Activated CD4-positive, alpha-beta T cell treated with anti-CD3 and anti-CD28 coated beads, Interleukin-2, amount 10 ng/mL, durations not matched to agents 24 days and 14 days (primary cell): ENCODE data around the gene JAG1. TPM values are rescaled to one million over a fixed set of nuclear protein-coding genes. Genes with fewer than 3 reads are reported as not detected.
"Not testable (repeated sequence)": the region's sequence is repeated elsewhere in the genome, so short reads cannot be mapped to it uniquely, and the experiment has no call there.

Source experiments
- DNase-seq: peaks from one replicate; pipeline ENCODE4 v3.0.0; 2022
- H3K27ac Mint-ChIP-seq: one replicate; pipeline ENCODE4 v1.8.0; 2022; ENCODE audit warnings: mild to moderate bottlenecking, mixed read lengths
- H3K27me3 Mint-ChIP-seq: one replicate; pipeline ENCODE4 v1.8.0; 2022; ENCODE audit warnings: mixed read lengths
- H3K36me3 Mint-ChIP-seq: one replicate; pipeline ENCODE4 v1.8.0; 2022; ENCODE audit warnings: low read depth, mild to moderate bottlenecking, mixed read lengths
- H3K4me1 Mint-ChIP-seq: one replicate; pipeline ENCODE4 v1.8.0; 2021; ENCODE audit warnings: mixed read lengths
- H3K4me3 Mint-ChIP-seq: one replicate; pipeline ENCODE4 v1.8.0; 2022; ENCODE audit warnings: mild to moderate bottlenecking, moderate library complexity, mixed read lengths
- H3K9me3 Mint-ChIP-seq: one replicate; pipeline ENCODE4 v1.8.0; 2021; ENCODE audit warnings: mixed read lengths
- intact Hi-C: fragments of 100-400 bp; cut with micrococcal nuclease; formaldehyde crosslinking; loops from one replicate; pipeline ENCODE4 v1.15.1; 2023
- total RNA-seq: library from RNA; stranded (reverse); gene quantifications from 2 replicates; pipeline ENCODE4 v1.2.3, GENCODE V29; 2022

Gene JAG1
- total RNA-seq, 1 donor from 2014 or later, result 1.1 TPM

DNA sequence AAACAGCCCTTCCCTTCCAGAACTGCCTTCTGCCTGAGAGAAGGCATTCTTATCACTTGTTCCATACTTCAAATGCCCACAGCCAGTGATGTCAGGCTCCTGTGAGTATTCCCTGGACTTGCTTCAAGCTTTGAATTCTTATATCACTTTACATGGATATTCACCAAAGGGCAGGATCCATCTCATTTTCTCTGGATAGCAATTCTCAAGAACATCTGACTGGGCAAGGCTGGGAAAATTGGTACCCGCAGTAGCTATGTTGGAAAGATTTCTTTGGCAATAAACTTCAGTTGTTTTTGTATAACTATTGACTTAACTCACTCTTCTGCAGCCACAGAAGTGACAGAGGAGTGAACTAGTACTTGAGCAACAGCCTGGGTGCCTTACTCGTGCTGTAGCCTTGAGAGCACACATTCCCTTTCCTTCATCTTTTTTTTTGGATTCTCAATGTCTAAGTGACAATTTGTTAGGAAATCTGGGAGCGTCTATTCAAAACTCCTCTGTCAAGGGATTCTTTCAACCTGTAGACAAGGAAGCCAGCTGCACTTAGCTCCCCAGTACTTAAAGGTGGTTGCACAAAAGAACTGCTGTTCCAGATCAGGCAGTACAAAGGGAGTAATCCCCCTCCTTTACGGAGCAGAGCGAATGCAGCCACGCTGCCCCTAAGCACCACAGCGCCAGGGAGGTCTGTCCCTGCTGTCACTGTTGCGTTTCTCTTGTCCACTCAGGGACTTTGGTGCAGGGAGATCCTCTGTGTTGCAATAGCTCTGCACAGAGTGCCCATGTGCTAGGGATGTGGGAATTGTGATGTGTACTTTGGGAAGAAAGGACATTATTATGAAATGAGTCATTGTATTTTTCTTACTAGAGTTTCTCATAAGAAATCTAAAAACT lies 69.6 kb downstream of the JAG1 start:
- Mint-ChIP-seq H3K27me3 (no peaks in the 10 kb centered on the region), H3K9me3 (no peaks in the 10 kb centered on the region), H3K4me3 (no peak overlapping the region), H3K4me1 (peaks cover 14% of the 10 kb centered on the region), H3K27ac (peak overlapping the region; percentile 36), H3K36me3 (peaks cover 6% of the 10 kb centered on the region)
- intact Hi-C loops, result loop anchor here (1.0 kb wide), 2 partner anchors 46 to 67 kb away; no protein-coding TSS in a partner anchor
- no peak for DNase-seq

DNA sequence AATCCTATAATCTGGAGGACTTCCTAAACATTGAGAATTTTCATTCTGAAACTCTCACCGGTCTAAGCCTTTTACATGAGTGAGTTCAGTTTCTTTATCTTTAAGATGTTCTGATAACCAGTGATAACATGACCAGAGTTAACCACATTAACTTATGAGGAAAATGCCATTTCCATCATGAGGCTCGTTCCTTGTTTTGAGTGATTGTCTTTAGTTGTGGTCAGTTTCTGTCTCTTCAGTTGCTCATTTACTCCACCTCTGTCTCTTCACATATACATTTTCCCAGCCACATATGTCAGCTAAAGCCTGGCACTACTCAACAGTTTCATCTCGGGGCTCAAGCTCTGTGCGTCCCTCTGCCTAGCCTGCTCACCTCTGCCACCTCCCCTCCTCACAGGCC lies 70.4 kb downstream of the JAG1 start:
- DNase-seq, result no peak
- Mint-ChIP-seq H3K9me3 (no peaks in the 10 kb centered on the region), H3K4me3 (no peak overlapping the region), H3K36me3 (peaks cover 6% of the 10 kb centered on the region), H3K27ac (peak overlapping the region; percentile 36), H3K27me3 (no peaks in the 10 kb centered on the region), H3K4me1 (peaks cover 23% of the 10 kb centered on the region)
- intact Hi-C loops, result loop anchor here (1.0 kb wide), 2 partner anchors 45 to 68 kb away; no protein-coding TSS in a partner anchor

DNA sequence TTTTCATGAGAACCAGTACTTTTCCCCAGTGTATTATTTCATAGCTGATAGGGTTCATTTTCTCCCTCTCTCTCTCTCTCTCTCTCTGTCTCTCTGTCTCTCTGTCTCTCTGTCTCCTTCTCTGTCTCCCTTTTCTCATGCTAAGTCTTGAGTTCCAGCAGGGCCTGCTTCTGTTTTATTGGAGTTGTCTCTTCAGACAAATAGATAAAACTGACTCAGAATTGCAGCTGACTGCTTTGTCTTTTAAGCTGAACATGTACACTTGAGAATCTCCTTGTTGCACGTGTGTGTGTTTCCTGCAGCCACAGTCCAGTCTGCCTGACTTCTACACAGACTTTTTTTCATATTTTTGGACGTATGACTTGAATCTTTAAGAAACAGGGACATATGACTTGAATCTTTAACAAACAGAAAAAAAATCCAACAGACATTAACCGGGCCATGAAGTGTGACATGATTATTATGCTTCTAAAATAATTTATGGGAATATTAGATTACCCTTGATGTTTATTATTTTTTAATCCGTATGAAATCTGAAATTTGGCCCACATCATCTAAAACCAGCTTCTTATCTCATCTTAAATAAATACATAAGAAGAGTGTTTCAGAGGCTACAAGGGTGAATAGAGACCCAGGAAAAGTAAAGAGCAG lies 71.5 kb downstream of the JAG1 start:
- no peak for DNase-seq
- Mint-ChIP-seq H3K4me1 (peaks cover 26% of the 10 kb centered on the region), H3K36me3 (peaks cover 7% of the 10 kb centered on the region), H3K4me3 (no peak overlapping the region), H3K27ac (peak overlapping the region; percentile 7), H3K27me3 (no peaks in the 10 kb centered on the region), H3K9me3 (no peaks in the 10 kb centered on the region)
- intact Hi-C loops, result no loop called here

DNA sequence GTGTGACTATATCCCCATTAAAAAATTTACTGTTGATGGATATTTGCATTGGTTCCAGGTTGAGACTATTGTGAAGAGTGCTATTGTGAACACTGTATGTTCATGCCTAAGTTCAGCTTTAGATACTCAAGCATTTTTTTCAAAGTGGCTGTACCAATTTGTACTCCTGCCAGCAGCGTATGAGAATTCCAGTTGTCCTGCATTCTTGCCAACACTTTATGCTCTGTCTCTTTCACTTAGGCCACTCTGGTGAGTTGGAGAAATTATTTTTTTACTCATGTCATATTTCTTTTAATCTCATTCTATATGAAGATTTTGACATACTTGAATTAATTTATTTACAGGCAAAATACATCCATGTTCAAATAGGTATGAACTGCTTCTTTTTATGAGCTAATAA lies 76.2 kb downstream of the JAG1 start:
- Mint-ChIP-seq H3K27ac (no peak overlapping the region), H3K4me1 (peaks cover 19% of the 10 kb centered on the region), H3K27me3 (no peaks in the 10 kb centered on the region), H3K9me3 (no peaks in the 10 kb centered on the region), H3K36me3 (peaks cover 9% of the 10 kb centered on the region), H3K4me3 (no peak overlapping the region)
- no peak for DNase-seq
- intact Hi-C loops, result loop anchor here (1.0 to 5.0 kb wide), 6 partner anchors 19 to 380 kb away; partner anchors contain the start of genes MKKS, SLX4IP and SNAP25

DNA sequence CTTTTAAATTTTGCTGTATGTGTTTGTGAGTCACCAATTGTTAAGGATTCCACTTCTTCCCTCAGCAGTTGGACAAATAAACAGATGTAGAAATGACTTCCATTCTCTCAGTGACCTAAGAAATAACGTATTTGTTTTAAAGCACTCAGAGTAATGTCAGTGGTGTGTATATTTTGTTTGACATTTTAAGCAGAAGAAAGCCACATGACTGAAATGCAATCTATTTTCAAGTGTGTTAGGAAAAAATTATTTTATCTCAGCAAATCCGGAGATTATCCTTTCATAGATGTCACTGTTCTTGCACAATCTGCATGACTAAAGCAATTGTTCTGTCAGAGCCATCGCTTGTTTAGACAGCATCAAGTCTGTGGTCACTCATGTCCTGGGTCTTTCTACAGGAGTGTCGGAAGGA lies 77.1 kb downstream of the JAG1 start:
- no peak for DNase-seq
- H3K9me3 Mint-ChIP-seq, result no peaks in the 10 kb centered on the region
- H3K4me1 Mint-ChIP-seq, result peaks cover 15% of the 10 kb centered on the region
- peaks cover 5% of the 10 kb centered on the region for H3K36me3 Mint-ChIP-seq
- intact Hi-C loops, result loop anchor here (5.0 kb wide), 1 partner anchor 379 kb away; the partner anchor contains the start of gene SNAP25
- no peak overlapping the region for H3K4me3 Mint-ChIP-seq
- H3K27ac Mint-ChIP-seq, result no peak overlapping the region
- H3K27me3 Mint-ChIP-seq, result no peaks in the 10 kb centered on the region

DNA sequence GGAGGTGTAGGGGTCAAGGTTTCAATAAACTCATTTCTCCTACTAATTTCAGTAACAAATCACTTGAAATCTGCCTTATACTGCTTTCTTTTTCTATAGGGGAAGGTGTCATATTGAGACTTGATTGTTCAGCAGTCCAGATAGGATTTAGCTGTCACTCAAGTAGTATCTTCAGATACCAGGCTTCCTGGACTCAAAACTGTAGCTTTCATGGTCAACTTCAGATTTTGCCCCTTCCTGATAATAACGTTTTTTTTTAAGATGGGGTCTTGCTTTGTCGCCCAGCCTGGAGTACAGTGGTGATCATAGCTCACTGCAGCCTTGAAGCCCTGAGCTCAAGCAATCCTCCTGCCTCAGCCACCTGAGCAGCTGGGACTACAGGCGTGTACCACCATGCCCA lies 77.8 kb downstream of the JAG1 start:
- no peaks in the 10 kb centered on the region for H3K9me3 Mint-ChIP-seq
- no peaks in the 10 kb centered on the region for H3K27me3 Mint-ChIP-seq
- peaks cover 19% of the 10 kb centered on the region for H3K4me1 Mint-ChIP-seq
- H3K27ac Mint-ChIP-seq, result no peak overlapping the region
- intact Hi-C loops, result loop anchor here (5.0 kb wide), 1 partner anchor 379 kb away; the partner anchor contains the start of gene SNAP25
- H3K36me3 Mint-ChIP-seq, result peaks cover 5% of the 10 kb centered on the region
- no peak overlapping the region for H3K4me3 Mint-ChIP-seq
- no peak for DNase-seq

DNA sequence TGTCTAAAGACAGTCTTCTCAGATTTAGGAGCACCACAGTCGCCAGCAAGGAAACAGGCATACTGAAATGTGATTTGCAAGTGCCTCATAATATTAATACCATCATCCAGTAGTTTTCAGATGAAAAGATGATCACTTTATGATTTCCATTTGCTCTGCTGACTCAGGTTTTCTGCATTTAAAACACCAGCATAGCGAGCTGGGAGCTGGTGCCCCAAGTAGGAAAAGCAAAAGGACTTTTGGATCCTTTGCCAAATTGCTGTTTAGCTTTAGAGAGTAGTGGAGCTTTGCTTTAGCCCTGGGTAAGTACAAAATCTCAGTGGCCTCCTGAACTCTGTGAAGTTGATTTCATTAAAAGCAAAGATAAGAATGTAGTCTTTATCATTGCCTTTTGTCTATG lies 78.5 kb downstream of the JAG1 start:
- H3K4me3 Mint-ChIP-seq, result no peak overlapping the region
- peaks cover 5% of the 10 kb centered on the region for H3K36me3 Mint-ChIP-seq
- no peak overlapping the region for H3K27ac Mint-ChIP-seq
- DNase-seq, result no peak
- intact Hi-C loops, result loop anchor here (5.0 kb wide), 1 partner anchor 378 kb away; the partner anchor contains the start of gene SNAP25
- peaks cover 19% of the 10 kb centered on the region for H3K4me1 Mint-ChIP-seq
- no peaks in the 10 kb centered on the region for H3K27me3 Mint-ChIP-seq
- H3K9me3 Mint-ChIP-seq, result no peaks in the 10 kb centered on the region

DNA sequence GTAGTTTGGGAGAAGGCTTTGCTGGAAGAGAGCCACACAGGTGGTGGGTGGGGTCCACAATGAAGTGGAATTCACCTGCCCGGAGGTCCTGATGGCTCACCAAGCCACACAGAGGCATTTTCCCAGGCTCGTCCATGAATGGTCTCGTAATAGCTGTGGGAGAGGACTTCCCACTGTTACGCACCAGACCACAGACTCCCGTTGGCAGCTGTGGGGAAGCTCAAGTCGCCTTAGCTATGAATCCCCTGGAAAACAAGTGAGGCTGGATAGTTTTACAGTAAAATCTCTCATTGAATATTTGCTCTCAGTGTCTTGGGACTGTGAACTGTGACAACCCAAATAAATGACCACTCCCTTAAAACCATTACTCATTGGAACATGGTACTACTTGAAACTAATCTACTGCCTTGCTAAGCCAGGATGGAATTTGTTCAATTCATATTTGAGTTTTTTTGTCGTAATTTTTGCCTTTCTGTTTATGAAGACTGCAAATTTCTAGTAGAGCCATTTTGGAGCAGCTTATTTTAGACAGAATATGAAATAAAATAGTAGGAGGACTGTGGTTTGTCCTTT lies 79.4 kb downstream of the JAG1 start:
- no peak overlapping the region for H3K4me3 Mint-ChIP-seq
- intact Hi-C loops, result no loop called here
- H3K27me3 Mint-ChIP-seq, result no peaks in the 10 kb centered on the region
- no peaks in the 10 kb centered on the region for H3K9me3 Mint-ChIP-seq
- H3K4me1 Mint-ChIP-seq, result peaks cover 19% of the 10 kb centered on the region
- peaks cover 5% of the 10 kb centered on the region for H3K36me3 Mint-ChIP-seq
- no peak overlapping the region for H3K27ac Mint-ChIP-seq
- DNase-seq, result no peak

DNA sequence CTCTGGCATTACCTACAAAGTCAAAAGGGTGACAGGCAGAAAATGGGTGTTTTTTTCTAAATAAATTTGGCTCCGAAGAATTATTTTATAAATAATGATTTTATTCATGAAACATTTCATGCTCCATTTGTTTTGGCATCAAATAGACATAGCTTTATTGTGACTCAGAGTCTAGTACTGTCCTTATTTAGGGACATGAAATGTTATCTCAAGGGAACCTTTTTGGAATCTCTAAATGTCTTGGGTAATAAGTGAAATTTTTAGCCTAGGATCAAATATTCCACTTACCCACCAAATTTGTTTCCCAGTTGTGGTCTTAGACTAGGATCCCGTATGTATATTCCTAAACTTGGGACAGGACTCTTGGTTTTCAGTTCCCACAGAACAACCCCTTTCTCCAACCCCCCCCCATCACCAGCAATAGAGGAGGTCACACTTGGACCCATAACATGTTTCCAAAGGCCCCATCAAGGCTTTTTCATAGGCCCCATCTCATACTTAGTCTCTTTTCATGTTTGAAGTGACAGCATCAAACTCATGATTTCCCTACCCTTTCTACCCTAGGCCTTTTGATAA lies 81.8 kb downstream of the JAG1 start:
- Mint-ChIP-seq H3K4me1 (peaks cover 6% of the 10 kb centered on the region), H3K9me3 (no peaks in the 10 kb centered on the region), H3K36me3 (peaks cover 1% of the 10 kb centered on the region), H3K27me3 (no peaks in the 10 kb centered on the region), H3K27ac (no peak overlapping the region), H3K4me3 (no peak overlapping the region)
- no peak for DNase-seq
- intact Hi-C loops, result no loop called here

DNA sequence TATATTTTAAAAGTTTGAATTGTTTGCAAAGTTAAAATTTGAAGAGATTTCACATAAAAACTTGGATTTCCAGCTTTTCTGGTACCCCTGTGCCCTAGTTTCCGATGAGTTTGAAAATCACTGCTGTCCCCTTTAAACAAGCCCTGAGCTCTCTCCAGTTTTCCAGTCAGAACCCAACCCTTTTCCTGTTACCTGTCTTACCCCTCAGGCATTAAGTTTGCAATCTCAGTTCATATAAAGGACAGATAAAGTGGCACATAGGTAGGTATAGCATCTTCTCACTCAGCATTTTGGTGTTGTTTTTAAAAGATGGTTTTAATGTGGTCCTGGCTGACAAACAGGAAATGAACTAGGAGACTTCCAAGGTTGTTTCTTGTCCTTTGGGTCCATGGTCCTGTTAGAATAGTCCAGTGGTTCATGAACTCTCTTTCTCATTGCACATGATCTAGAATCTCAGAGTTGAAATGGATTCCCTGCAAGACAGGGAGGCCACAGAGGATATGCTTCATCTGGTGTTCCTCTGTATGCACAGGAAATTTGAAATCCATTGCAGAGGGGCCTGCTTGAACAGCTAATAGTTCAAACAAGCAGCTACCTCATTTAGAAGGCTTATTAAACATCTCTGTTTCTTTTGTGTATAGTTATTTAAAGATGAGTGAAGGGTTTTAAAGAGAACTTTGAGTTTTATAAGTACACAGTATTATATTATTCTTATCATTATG lies 82.7 kb downstream of the JAG1 start:
- no peak for DNase-seq
- Mint-ChIP-seq H3K4me1 (peaks cover 6% of the 10 kb centered on the region), H3K27me3 (no peaks in the 10 kb centered on the region), H3K9me3 (no peaks in the 10 kb centered on the region), H3K4me3 (no peak overlapping the region), H3K36me3 (peaks cover 1% of the 10 kb centered on the region), H3K27ac (no peak overlapping the region)
- intact Hi-C loops, result no loop called here

DNA sequence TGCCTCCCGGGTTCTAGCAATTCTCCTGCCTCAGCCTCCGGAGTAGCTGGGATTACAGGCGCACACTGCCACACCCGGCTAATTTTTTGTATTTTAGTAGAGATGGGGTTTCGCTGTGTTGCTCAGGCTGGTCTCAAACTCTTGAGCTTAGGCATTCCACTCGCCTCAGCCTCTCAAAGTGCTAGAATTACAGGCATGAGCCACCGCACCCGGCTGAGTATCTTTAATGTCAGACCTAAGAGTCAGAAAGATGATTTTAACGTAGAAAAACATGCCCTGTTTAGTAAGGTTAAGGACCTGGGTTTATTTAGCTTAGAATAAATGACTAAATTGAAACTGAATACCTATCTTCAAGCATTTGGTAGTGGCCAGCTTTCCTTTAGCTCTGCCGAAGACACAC lies 83.4 kb downstream of the JAG1 start:
- H3K27ac Mint-ChIP-seq, intact Hi-C loops, H3K36me3 Mint-ChIP-seq, DNase-seq, H3K4me1 Mint-ChIP-seq, H3K4me3 Mint-ChIP-seq, H3K27me3 Mint-ChIP-seq, H3K9me3 Mint-ChIP-seq: not testable (repeated sequence)
